ENCODE results near the gene OR1S2.

Gene OR1S2

DNA sequence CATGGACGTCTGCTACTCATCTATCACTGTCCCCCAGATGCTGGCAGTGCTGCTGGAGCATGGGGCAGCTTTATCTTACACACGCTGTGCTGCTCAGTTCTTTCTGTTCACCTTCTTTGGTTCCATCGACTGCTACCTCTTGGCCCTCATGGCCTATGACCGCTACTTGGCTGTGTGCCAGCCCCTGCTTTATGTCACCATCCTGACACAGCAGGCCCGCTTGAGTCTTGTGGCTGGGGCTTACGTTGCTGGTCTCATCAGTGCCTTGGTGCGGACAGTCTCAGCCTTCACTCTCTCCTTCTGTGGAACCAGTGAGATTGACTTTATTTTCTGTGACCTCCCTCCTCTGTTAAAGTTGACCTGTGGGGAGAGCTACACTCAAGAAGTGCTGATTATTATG, 24.3 kb downstream of the OR1S2 start:
- Histone ChIP-seq H3K4me1 (ENCODE audit: insufficient read depth, low read length) (no peaks in the 10 kb centered on the region), H3K4me3 (ENCODE audit: low read length) (no peak overlapping the region), H3K36me3 (ENCODE audit: insufficient read depth, low read depth, low read length) (no peaks in the 10 kb centered on the region), H3K27ac (ENCODE audit: low read length) (no peak overlapping the region), H3K27me3 (ENCODE audit: insufficient read depth, low read length) (no peaks in the 10 kb centered on the region), H3K9me3 (ENCODE audit: insufficient read depth, low read depth, low read length) (no peaks in the 10 kb centered on the region), H3K9ac (ENCODE audit: low read depth, low read length) (no peak overlapping the region)

DNA sequence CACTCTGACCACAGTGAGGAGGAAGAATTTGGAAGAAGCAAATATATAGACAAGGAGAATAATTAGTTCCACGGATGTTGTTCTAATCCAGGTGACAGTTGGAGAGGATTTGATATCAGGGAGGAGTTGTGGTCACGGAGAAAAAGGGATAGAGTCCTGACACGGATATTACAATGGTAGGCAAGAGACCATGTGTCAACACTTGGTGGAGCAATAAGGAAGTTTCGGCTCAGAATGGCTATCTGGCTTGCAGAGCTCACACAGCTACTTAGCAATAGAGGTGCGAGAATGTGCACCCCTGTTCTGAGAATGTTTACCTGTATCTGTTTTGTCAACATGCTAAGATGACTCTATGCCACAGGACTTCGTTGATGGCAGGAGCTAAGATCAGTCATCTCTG, 25.5 kb downstream of the OR1S2 start:
- no peaks in the 10 kb centered on the region for H3K36me3 ChIP-seq (ENCODE audit: insufficient read depth, low read depth, low read length)
- H3K27ac ChIP-seq (ENCODE audit: low read length), result no peak overlapping the region
- H3K4me1 ChIP-seq (ENCODE audit: insufficient read depth, low read length), result no peaks in the 10 kb centered on the region
- H3K4me3 ChIP-seq (ENCODE audit: low read length), result no peak overlapping the region
- no peaks in the 10 kb centered on the region for H3K27me3 ChIP-seq (ENCODE audit: insufficient read depth, low read length)
- no peak overlapping the region for H3K9ac ChIP-seq (ENCODE audit: low read depth, low read length)
- H3K9me3 ChIP-seq (ENCODE audit: insufficient read depth, low read depth, low read length), result no peaks in the 10 kb centered on the region

DNA sequence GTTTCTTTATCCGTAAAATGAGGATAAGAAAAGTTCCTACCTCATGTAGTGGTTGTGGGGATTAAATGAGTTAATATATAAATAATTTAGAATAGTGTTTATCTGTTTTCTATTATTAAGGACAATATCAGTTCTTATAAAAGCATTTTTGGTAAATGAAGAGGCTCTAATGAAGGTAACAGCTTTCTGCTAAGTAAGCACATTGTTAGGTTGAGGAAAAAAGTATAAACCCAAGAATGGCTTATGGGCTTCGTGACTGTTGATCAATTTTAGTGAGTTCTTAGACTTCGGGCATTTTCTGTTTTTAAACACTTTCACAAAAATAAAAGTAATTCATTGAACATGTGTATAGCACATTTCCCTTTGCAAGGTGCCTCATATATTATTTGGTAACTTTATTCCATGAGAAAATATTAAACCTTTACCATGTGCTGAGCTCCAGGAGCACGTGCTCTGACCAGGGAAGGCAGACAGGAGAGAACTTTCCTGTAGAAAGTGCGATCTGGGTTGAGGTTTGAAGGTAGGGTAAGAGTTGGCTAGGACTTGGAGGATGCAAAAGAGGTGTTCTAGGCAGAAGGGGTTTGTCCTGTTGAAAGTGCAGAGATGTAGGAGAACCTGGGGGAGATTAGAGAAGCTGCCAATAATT, 26.4 kb downstream of the OR1S2 start:
- Histone ChIP-seq H3K27ac (ENCODE audit: low read length) (no peak overlapping the region), H3K4me1 (ENCODE audit: insufficient read depth, low read length) (no peaks in the 10 kb centered on the region), H3K9ac (ENCODE audit: low read depth, low read length) (no peak overlapping the region), H3K9me3 (ENCODE audit: insufficient read depth, low read depth, low read length) (no peaks in the 10 kb centered on the region), H3K27me3 (ENCODE audit: insufficient read depth, low read length) (no peaks in the 10 kb centered on the region), H3K36me3 (ENCODE audit: insufficient read depth, low read depth, low read length) (no peaks in the 10 kb centered on the region), H3K4me3 (ENCODE audit: low read length) (no peak overlapping the region)

DNA sequence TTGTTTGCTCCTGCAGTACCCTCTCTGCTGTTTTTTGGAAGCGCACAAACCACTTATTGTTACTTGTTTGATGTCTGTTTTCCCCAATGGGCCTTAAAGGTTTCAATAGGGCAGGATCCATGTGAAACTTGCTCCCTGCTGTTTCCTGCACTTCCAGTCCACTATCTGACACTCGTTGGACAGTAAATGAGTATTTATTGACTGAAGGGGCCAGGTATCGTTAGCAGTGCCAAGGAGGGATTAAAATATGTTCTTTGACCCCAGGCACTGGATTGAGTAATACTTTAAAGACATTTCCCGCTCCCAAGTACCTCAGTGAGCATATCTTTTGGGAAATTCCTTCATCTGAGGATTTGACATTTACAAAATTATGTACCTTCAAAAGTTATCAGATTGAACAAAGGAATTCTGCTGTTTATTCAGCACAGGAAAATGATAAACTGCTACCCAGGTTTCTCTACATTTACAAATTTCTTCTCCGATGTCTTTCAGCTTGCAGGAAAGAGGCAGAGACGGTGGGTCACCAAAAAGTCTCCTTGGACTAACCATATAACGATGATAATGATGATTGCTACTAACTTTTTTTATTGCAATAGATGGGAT, 38.3 kb downstream of the OR1S2 start:
- Histone ChIP-seq H3K4me3 (ENCODE audit: low read length) (no peak overlapping the region), H3K4me1 (ENCODE audit: insufficient read depth, low read length) (no peaks in the 10 kb centered on the region), H3K9ac (ENCODE audit: low read depth, low read length) (no peak overlapping the region), H3K9me3 (ENCODE audit: insufficient read depth, low read depth, low read length) (no peaks in the 10 kb centered on the region), H3K36me3 (ENCODE audit: insufficient read depth, low read depth, low read length) (no peaks in the 10 kb centered on the region), H3K27ac (ENCODE audit: low read length) (no peak overlapping the region), H3K27me3 (ENCODE audit: insufficient read depth, low read length) (no peaks in the 10 kb centered on the region)

DNA sequence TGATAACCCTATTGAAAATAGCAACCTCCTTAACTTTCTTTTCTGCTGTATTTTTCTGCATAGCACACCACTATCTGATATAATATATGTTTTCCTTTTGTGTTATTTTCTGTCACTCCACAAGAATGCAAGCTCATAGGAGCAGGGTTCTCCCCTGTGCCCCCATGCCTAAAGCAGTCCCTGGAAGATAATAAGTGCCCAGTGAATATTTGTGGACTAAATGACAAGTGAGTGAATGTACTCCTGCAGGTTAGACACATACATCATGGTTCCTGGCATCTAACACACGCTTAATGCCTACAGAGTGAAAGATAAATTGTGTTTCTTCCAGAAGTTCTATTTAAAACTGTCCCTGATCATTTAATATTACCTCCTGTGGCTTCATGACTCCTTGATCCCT, 39.0 kb downstream of the OR1S2 start:
- Histone ChIP-seq H3K4me3 (ENCODE audit: low read length) (no peak overlapping the region), H3K27ac (ENCODE audit: low read length) (no peak overlapping the region), H3K36me3 (ENCODE audit: insufficient read depth, low read depth, low read length) (no peaks in the 10 kb centered on the region), H3K9me3 (ENCODE audit: insufficient read depth, low read depth, low read length) (no peaks in the 10 kb centered on the region), H3K4me1 (ENCODE audit: insufficient read depth, low read length) (no peaks in the 10 kb centered on the region), H3K27me3 (ENCODE audit: insufficient read depth, low read length) (no peaks in the 10 kb centered on the region), H3K9ac (ENCODE audit: low read depth, low read length) (no peak overlapping the region)

GRCh38 chr11:58164389-58164788, 39.6 kb downstream of the OR1S2 start:
- Histone ChIP-seq H3K9me3 (ENCODE audit: insufficient read depth, low read depth, low read length) (no peaks in the 10 kb centered on the region), H3K36me3 (ENCODE audit: insufficient read depth, low read depth, low read length) (no peaks in the 10 kb centered on the region), H3K4me1 (ENCODE audit: insufficient read depth, low read length) (no peaks in the 10 kb centered on the region), H3K4me3 (ENCODE audit: low read length) (no peak overlapping the region), H3K9ac (ENCODE audit: low read depth, low read length) (no peak overlapping the region), H3K27me3 (ENCODE audit: insufficient read depth, low read length) (no peaks in the 10 kb centered on the region), H3K27ac (ENCODE audit: low read length) (no peak overlapping the region)
